Heart left ventricle (tissue), 13 donors: ENCODE measurements around the gene ZNF367.

Source experiments
- CTCF ChIP-seq, 12 donors: fragments of 200-600 bp; sonication (generic) in 4 of 12; IDR thresholded peaks; one replicate each; pipeline versions ENCODE4 v1.5.0 to v1.8.0; 2018 to 2022; ENCODE audit warnings: antibody characterized with exemption in 12 of 12, mild to moderate bottlenecking in 5 of 12
- POLR2A ChIP-seq, 2 donors: fragments of 450-650 bp; IDR thresholded peaks; one replicate each; pipeline ENCODE4 v1.6.1; 2017; ENCODE audit warnings: antibody characterized with exemption in 2 of 2, mild to moderate bottlenecking in 2 of 2, moderate library complexity in 2 of 2
- donor health status: ischemic (EF 13 %, LVEDD 7.1; RV severe dilation, severe dysfunction).
- donor health status: DM: no; HTN: yes; CAD: no.
- donor health status: DM: no; HTN: no; CAD: no.
- donor health status: ischemic (EF 25% LVEDD 6.9; RV normal size, moderate dysfunction).
- donor health status: ischemic (EF 25% LVEDD 5.7; RV mildly dilated, moderate dysfunction).
- donor health status: ischemic (EF 35%, LVEDD 5.7; RV mildly dilated, moderate dysfunction).
- donor health status: nonischemic (EF 11% LVEDD 7.7; RV severe dilation, severe dysfunction).
- donor health status: DM: yes; HTN: yes; CAD: no.
- donor health status: PGD.
- donor health status: ischemic (EF 29% LVEDD 5.4; RV normal size, mild dysfunction).
- donor health status: nonischemic (EF 23%, LVEDD 6.1; RV moderate dilation, normal function).

- TF ChIP-seq CTCF (IDR thresholded peaks at IDR 0.05), result no peak
- no peak for TF ChIP-seq POLR2A (IDR thresholded peaks at IDR 0.05)
Observed at GRCh38 chr9:96442491-96442890, 24.3 kb upstream of the ZNF367 start.
